UCSD-AML1 (cell line): ENCODE data around the gene STIM1.
"Not testable (repeated sequence)": the region's sequence is repeated elsewhere in the genome, so short reads cannot be mapped to it uniquely, and the experiment has no call there.

ENCODE experiments used
- DNase-seq: peaks from one replicate; lab custom pipeline; 2025; ENCODE audit not compliant: unreplicated experiment; lab: John Stamatoyannopoulos, UW

STIM1 gene

GRCh38 chr11:3853899-3854659, 1.4 kb upstream of the STIM1 start:
- peak; percentile 72 for DNase-seq

- no peak for DNase-seq
These were observed 846 bp upstream of the STIM1 start for GRCh38 chr11:3854660-3854976.

- peak; percentile 74 for DNase-seq
These were observed 486 bp downstream of the STIM1 start for GRCh38 chr11:3855808-3856491.

- no peak for DNase-seq
These were observed 1.5 kb downstream of the STIM1 start for GRCh38 chr11:3856856-3857553.

- DNase-seq: no peak
These were observed 2.2 kb downstream of the STIM1 start for GRCh38 chr11:3857628-3858027.

- DNase-seq: peak; percentile 80
These were observed 4.0 kb downstream of the STIM1 start for GRCh38 chr11:3859373-3859881.

GRCh38 chr11:3860375-3860774, 4.9 kb downstream of the STIM1 start:
- DNase-seq: no peak

GRCh38 chr11:3860898-3861393, 5.5 kb downstream of the STIM1 start:
- DNase-seq: not testable (repeated sequence)

GRCh38 chr11:3861683-3862082, 6.2 kb downstream of the STIM1 start:
- DNase-seq: peak; percentile 46

GRCh38 chr11:3865388-3866193, 10.1 kb downstream of the STIM1 start:
- no peak for DNase-seq

GRCh38 chr11:3866206-3866605, 10.7 kb downstream of the STIM1 start:
- DNase-seq: no peak

- DNase-seq: no peak
These were observed 11.4 kb downstream of the STIM1 start for GRCh38 chr11:3866836-3867208.

GRCh38 chr11:3867209-3868091, 12.0 kb downstream of the STIM1 start:
- DNase-seq: no peak

GRCh38 chr11:3873712-3874349, 18.4 kb downstream of the STIM1 start:
- no peak for DNase-seq

GRCh38 chr11:3876613-3877012, 21.1 kb downstream of the STIM1 start:
- no peak for DNase-seq

- DNase-seq: no peak
These were observed 22.1 kb downstream of the STIM1 start for GRCh38 chr11:3877364-3878257.

- DNase-seq: no peak
These were observed 22.8 kb downstream of the STIM1 start for GRCh38 chr11:3878258-3878584.

- DNase-seq: no peak
These were observed 23.9 kb downstream of the STIM1 start for GRCh38 chr11:3879216-3879966.
